Spleen (tissue), 11 donors: ENCODE data around the gene SPATA12. TPM values are rescaled to one million over a fixed set of nuclear protein-coding genes. Genes with fewer than 3 reads are reported as not detected.

Experiments used
- DNase-seq: peaks from one replicate; pipeline ENCODE4 v3.0.0-alpha.2; 2020
- H3K27ac ChIP-seq, 8 donors: fragments of 200-600 bp; sonication (generic) in 7 of 8; 1 replicate in 4 of 8; 2 replicates in 4 of 8; pipeline versions ENCODE4 v1.5.0 to v1.8.0; 2016 to 2021; ENCODE audit warnings: inconsistent platforms in 4 of 8, mild to moderate bottlenecking in 4 of 8, moderate library complexity in 1 of 8
- H3K27me3 ChIP-seq, 7 donors: fragments of 200-600 bp; sonication (generic) in 6 of 7; replicated peaks in 1 of 7; 1 replicate in 4 of 7; 2 replicates in 3 of 7; pipeline versions ENCODE4 v1.5.0 to v1.8.0; 2016 to 2021; ENCODE audit warnings: inconsistent platforms in 3 of 7, mild to moderate bottlenecking in 1 of 7
- H3K36me3 ChIP-seq, 6 donors: fragments of 200-600 bp; sonication (generic) in 5 of 6; 1 replicate in 4 of 6; 2 replicates in 2 of 6; pipeline versions ENCODE4 v1.5.0 to v1.8.0; 2016 to 2021; ENCODE audit warnings: inconsistent platforms in 2 of 6
- H3K4me1 ChIP-seq, 6 donors: fragments of 200-600 bp; sonication (generic) in 5 of 6; 1 replicate in 3 of 6; 2 replicates in 3 of 6; pipeline versions ENCODE4 v1.5.0 to v1.8.0; 2016 to 2021; ENCODE audit warnings: inconsistent platforms in 3 of 6
- H3K4me3 ChIP-seq, 8 donors: fragments of 200-600 bp; sonication (generic) in 7 of 8; 1 replicate in 4 of 8; 2 replicates in 4 of 8; pipeline versions ENCODE4 v1.5.0 to v1.8.0; 2016 to 2021; ENCODE audit warnings: inconsistent platforms in 4 of 8, mild to moderate bottlenecking in 4 of 8, moderate library complexity in 2 of 8
- H3K9me3 ChIP-seq, 8 donors: fragments of 200-600 bp; sonication (generic) in 7 of 8; 1 replicate in 4 of 8; 2 replicates in 4 of 8; pipeline versions ENCODE4 v1.5.0 to v1.8.0; 2016 to 2021; ENCODE audit warnings: inconsistent platforms in 4 of 8
- CTCF ChIP-seq, 11 experiments: fragments of 200-600 bp in 7 of 11; fragments of 450-650 bp in 4 of 11; sonication (generic) in 4 of 11; IDR thresholded peaks in 8 of 11; conservative IDR thresholded peaks in 3 of 11; 1 replicate in 7 of 11; 2 replicates in 4 of 11; pipeline versions ENCODE4 v1.4.0 to v1.8.0; 2016 to 2021; ENCODE audit warnings: antibody characterized with exemption in 11 of 11, inconsistent platforms in 4 of 11, mild to moderate bottlenecking in 1 of 11
- POLR2A ChIP-seq, 3 donors: fragments of 450-650 bp; IDR thresholded peaks; one replicate each; pipeline ENCODE4 v1.5.1; 2017; ENCODE audit warnings: antibody characterized with exemption in 3 of 3, mild to moderate bottlenecking in 1 of 3
- POLR2AphosphoS5 ChIP-seq, 3 donors: sonication (generic); formaldehyde crosslinking; IDR thresholded peaks; one replicate each; pipeline ENCODE4 v1.5.1; 2017; ENCODE audit warnings: antibody characterized with exemption in 3 of 3
- WGBS, 5 donors: extraction: QIAGEN DNeasy Blood & Tissue Kit in 3 of 5; methylation state at CpG; one replicate each; pipeline versions ENCODE4 v1.1.5 to v1.1.7; 2013 to 2018; 5-methylcytosine and 5-hydroxymethylcytosine counted together
- intact Hi-C: fragments of 100-400 bp; cut with DNase I; formaldehyde crosslinking; loops from one replicate; pipeline ENCODE4 v1.15.0; 2023; ENCODE audit warnings: low total_unique reads
- polyA plus RNA-seq, 3 donors: library from polyadenylated mRNA; stranded (reverse); fragments of 200-250 nt; gene quantifications; one replicate each; pipeline ENCODE4 v1.2.1, GENCODE V29; 2013
- total RNA-seq, 7 donors: library from RNA; depleted of rRNA in 3 of 7; stranded (reverse); fragments of >200 nt in 3 of 7; fragmentation: NEBNext Ultra II Directional in 4 of 7; extraction: Animal tissue kit (Norgen Biotek cat#: 25700) in 4 of 7; gene quantifications; one replicate each; pipeline versions ENCODE4 v1.1.0 to v1.2.1, GENCODE V29; 2016 to 2021
- donor health status: healthy with polysubstance abuse.
- donor health status: DM: no; HTN: no; CAD: no; lungs with moderate emphysema.
- donor health status: DM: no; HTN: no; CAD: no.
- donor health status: Bipolar disorder and iron deficiency.
- donor health status: healthy.
- donor health status: DM: no; HTN: no; CAD: no.
- donor health status: DM: yes; HTN: yes; CAD: no.

Gene SPATA12
- total and polyA plus RNA-seq, 10 donors: 0.13 to 0.34 (median 0.16) TPM; not detected in 5

GRCh38 chr3:57025237-57025636, 35.2 kb upstream of the SPATA12 start:
- intact Hi-C loops: no loop called here
- H3K9me3 ChIP-seq: no peaks in the 10 kb centered on the region
- WGBS, 5 donors: 31 to 76% (median 49%) methylated on average over 3 of the region's 3 CpGs
- H3K4me3 ChIP-seq: no peak overlapping the region
- no peaks in the 10 kb centered on the region for H3K27me3 ChIP-seq
- no peak overlapping the region for H3K27ac ChIP-seq
- TF ChIP-seq POLR2AphosphoS5 (IDR thresholded peaks at IDR 0.05) (no peak), CTCF (IDR thresholded peaks at IDR 0.05 in 8 of 11, conservative IDR thresholded peaks at IDR 0.05 in 3 of 11) (no peak), POLR2A (IDR thresholded peaks at IDR 0.05) (no peak)
- no peaks in the 10 kb centered on the region for H3K36me3 ChIP-seq
- H3K4me1 ChIP-seq: no peaks in the 10 kb centered on the region
- no peak for DNase-seq

GRCh38 chr3:57026944-57027343, 33.5 kb upstream of the SPATA12 start:
- H3K9me3 ChIP-seq: no peaks in the 10 kb centered on the region
- H3K4me1 ChIP-seq: no peaks in the 10 kb centered on the region
- no peak for DNase-seq
- no peak overlapping the region for H3K4me3 ChIP-seq
- intact Hi-C loops: no loop called here
- H3K27me3 ChIP-seq: no peaks in the 10 kb centered on the region
- H3K36me3 ChIP-seq: no peaks in the 10 kb centered on the region
- WGBS, 5 donors: 23 to 56% (median 43%) methylated on average over 2 of the region's 2 CpGs
- H3K27ac ChIP-seq: no peak overlapping the region
- TF ChIP-seq POLR2AphosphoS5 (IDR thresholded peaks at IDR 0.05) (no peak), POLR2A (IDR thresholded peaks at IDR 0.05) (no peak), CTCF (IDR thresholded peaks at IDR 0.05 in 8 of 11, conservative IDR thresholded peaks at IDR 0.05 in 3 of 11) (no peak)

- 86 to 100% (median 97%) methylated on average over 2 of the region's 2 CpGs for WGBS, 5 donors
These were observed 31.1 kb upstream of the SPATA12 start for GRCh38 chr3:57029383-57029782.

GRCh38 chr3:57029924-57030323, 30.5 kb upstream of the SPATA12 start:
- H3K27me3 ChIP-seq: no peaks in the 10 kb centered on the region
- no peak for DNase-seq
- TF ChIP-seq CTCF (IDR thresholded peaks at IDR 0.05 in 8 of 11, conservative IDR thresholded peaks at IDR 0.05 in 3 of 11): no peak
- no peak for TF ChIP-seq POLR2AphosphoS5 (IDR thresholded peaks at IDR 0.05)
- no peak for TF ChIP-seq POLR2A (IDR thresholded peaks at IDR 0.05)
- intact Hi-C loops: no loop called here
- H3K36me3 ChIP-seq: no peaks in the 10 kb centered on the region
- no peak overlapping the region for H3K27ac ChIP-seq
- no peak overlapping the region for H3K4me3 ChIP-seq
- H3K4me1 ChIP-seq: no peaks in the 10 kb centered on the region
- WGBS, 5 donors: 81 to 87% (median 83%) methylated on average over 7 of the region's 7 CpGs
- no peaks in the 10 kb centered on the region for H3K9me3 ChIP-seq

More at GRCh38 chr3:57029383-57029782, 31.1 kb upstream of the SPATA12 start:
- Histone ChIP-seq H3K27ac (no peak overlapping the region), H3K9me3 (no peaks in the 10 kb centered on the region), H3K27me3 (no peaks in the 10 kb centered on the region), H3K36me3 (no peaks in the 10 kb centered on the region), H3K4me1 (no peaks in the 10 kb centered on the region), H3K4me3 (no peak overlapping the region)
- intact Hi-C loops: no loop called here
- TF ChIP-seq POLR2AphosphoS5 (IDR thresholded peaks at IDR 0.05): no peak
- TF ChIP-seq POLR2A (IDR thresholded peaks at IDR 0.05): no peak
- TF ChIP-seq CTCF (IDR thresholded peaks at IDR 0.05 in 8 of 11, conservative IDR thresholded peaks at IDR 0.05 in 3 of 11): no peak
- no peak for DNase-seq
